ENCODE results near the gene ADAP1. TPM values are rescaled to one million over a fixed set of nuclear protein-coding genes. Genes with fewer than 3 reads are reported as not detected.

Gene ADAP1
- total RNA-seq, 1 donor from 2014 or later, result 11.9 TPM

DNA sequence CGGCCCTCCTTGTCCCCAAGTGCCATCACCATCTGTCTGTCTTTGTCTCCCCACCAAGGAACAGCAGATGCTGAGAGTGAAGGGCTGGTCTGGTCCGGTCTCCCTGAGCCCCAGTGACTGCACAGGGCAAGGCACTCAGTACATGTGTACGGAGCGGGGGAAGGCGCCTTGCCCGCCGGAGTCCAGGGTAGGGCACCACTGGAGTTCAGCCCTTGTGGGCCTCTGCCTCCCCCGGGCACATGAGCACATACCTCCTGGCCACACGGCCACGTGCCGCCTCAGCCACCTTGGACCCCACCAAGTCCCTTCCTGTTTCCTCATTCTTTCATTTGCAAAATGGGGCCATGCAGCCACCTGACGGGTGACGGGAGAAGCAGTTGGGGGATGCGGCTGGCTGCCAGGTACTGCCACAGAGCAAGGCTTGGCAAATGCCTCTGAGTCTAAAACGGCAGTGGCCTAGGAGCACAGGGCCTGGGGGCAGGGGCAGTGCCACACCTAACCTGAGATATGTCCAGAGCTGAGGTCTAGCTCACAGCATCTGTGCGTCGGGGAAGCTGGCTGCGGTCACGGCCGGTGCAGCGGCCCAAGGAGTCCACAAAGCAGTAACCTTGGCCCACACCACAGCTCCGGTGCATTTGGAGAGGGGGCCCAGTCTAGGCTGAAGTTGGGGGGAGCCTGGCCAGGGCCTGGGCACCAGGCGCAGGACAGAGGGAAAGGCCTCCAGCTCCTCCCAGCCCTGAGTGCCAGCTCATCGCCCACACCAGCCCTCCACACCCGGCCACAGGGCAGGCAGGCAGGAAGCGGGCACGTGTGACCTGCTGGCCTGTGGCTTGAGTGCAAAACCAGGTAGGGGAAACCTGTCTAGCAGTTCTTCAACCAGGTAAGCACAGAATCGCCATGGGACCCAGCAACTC is 5.2 kb downstream of the ADAP1 start:
- intact Hi-C loops (cut with micrococcal nuclease), result no loop called here
- TF ChIP-seq CTCF (IDR thresholded peaks at IDR 0.05), result no peak
- ChIA-PET CTCF (no interaction called here), POLR2A (interaction anchor here (0.5 to 0.6 kb wide), 2 partner anchors 19 to 42 kb away, joined by 5 to 9 read pairs; no protein-coding TSS in a partner anchor)
- H3K27me3 Mint-ChIP-seq, result peaks cover 4% of the 10 kb centered on the region
- ATAC-seq (ENCODE audit: low read depth) (no peak), DNase-seq (no peak)
- no peak overlapping the region for H3K27ac Mint-ChIP-seq
- H3K4me1 Mint-ChIP-seq, result peaks cover 22% of the 10 kb centered on the region
- H3K4me3 Mint-ChIP-seq, result no peak overlapping the region
- H3K9me3 Mint-ChIP-seq, result no peaks in the 10 kb centered on the region
- H3K36me3 Mint-ChIP-seq (ENCODE audit: low read depth), result no peaks in the 10 kb centered on the region

- Mint-ChIP-seq H3K9me3 (no peaks in the 10 kb centered on the region), H3K27ac (no peak overlapping the region), H3K27me3 (peaks cover 4% of the 10 kb centered on the region), H3K36me3 (ENCODE audit: low read depth) (no peaks in the 10 kb centered on the region), H3K4me1 (peaks cover 22% of the 10 kb centered on the region), H3K4me3 (no peak overlapping the region)
- no peak for TF ChIP-seq CTCF (IDR thresholded peaks at IDR 0.05)
- no peak for ATAC-seq (ENCODE audit: low read depth)
- ChIA-PET CTCF (no interaction called here), POLR2A (no interaction called here)
- no peak for DNase-seq
- intact Hi-C loops (cut with micrococcal nuclease), result no loop called here
Measured at GRCh38 chr7:947391-948210, 6.9 kb downstream of the ADAP1 start.

DNA sequence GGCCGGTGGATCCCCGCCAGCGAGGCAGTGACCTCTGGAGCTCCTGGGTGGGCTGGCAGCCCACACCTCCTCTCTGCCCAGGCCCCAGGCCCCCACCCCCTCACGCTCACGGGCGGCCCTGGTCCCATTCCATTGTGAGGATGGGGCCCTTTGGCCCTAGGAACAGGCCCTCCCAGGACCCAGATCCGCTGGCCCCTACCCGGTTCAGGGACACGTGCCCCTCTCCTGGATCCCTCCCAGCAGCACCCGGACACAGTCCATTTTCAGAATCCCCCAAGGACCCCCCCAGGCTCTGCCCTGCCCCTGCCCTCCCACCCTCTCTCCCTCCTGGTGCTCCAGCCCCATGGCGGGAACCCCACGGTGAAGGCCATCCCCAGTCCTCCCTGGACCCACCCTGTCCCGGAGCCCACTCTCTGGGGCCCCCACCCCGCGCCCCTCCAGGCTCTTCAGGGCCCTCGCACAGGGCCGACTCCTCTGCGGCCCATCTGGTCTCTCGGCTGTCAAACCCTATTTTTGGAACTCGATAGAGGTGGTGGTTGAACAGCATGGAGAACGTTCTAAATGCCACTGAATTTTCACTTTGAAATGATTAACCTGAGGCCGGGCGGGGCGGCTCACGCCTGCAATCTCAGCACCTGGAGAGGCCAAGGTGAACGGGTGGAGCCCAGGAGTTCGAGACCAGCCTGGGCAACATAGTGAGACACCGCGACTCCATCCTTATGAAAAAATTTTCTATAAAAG is 8.1 kb downstream of the ADAP1 start:
- no peak overlapping the region for H3K27ac Mint-ChIP-seq
- POLR2A ChIA-PET, result no interaction called here
- CTCF ChIA-PET, result no interaction called here

DNA sequence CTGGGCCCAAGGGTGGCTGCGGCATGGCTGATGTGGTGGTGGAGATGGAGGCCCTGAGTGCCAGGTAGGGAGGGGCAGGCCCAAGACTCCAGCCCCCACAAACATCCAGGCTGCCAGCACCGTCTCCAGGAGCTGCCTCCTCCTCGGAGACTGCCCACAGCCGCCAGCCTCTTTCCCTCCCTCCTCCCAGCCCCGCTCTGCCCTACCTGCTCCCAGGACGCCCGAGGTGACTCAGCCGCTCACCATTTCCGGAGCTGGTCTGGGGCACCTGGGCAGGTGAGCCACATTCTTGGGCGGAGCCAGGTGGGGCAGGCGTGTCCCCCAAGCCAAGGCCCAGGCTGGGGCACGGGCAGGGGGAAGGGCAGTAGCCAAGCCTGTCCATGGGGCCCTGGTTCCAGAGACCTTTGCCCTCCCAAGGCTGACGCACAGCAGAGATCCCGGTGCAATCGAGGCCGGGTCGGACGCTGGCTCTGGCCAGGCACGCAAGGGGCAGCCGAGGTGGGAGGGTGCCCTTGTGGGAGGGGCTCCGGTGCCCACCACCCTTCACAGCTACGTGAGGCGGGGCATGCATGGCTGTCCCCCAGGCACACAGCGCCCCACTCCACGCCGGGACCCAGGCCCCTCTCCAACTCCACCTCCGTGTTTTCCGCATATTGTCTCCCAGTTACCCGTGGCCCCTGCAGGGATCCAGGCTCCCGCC is 8.8 kb downstream of the ADAP1 start:
- no peak for ATAC-seq (ENCODE audit: low read depth)
- no peak for DNase-seq
- peaks cover 27% of the 10 kb centered on the region for H3K4me1 Mint-ChIP-seq
- peaks cover 3% of the 10 kb centered on the region for H3K9me3 Mint-ChIP-seq
- peaks cover 6% of the 10 kb centered on the region for H3K27me3 Mint-ChIP-seq
- ChIA-PET POLR2A (no interaction called here), CTCF (no interaction called here)
- H3K27ac Mint-ChIP-seq, result no peak overlapping the region
- H3K4me3 Mint-ChIP-seq, result no peak overlapping the region
- TF ChIP-seq CTCF (IDR thresholded peaks at IDR 0.05), result no peak
- intact Hi-C loops (cut with micrococcal nuclease), result no loop called here
- H3K36me3 Mint-ChIP-seq (ENCODE audit: low read depth), result no peaks in the 10 kb centered on the region

More for the DNA sequence above, 8.1 kb downstream of the ADAP1 start:
- Mint-ChIP-seq H3K4me3 (no peak overlapping the region), H3K36me3 (ENCODE audit: low read depth) (no peaks in the 10 kb centered on the region), H3K27me3 (peaks cover 6% of the 10 kb centered on the region), H3K9me3 (no peaks in the 10 kb centered on the region), H3K4me1 (peaks cover 25% of the 10 kb centered on the region)
- intact Hi-C loops (cut with micrococcal nuclease), result no loop called here
- no peak for TF ChIP-seq CTCF (IDR thresholded peaks at IDR 0.05)
- DNase-seq (no peak), ATAC-seq (ENCODE audit: low read depth) (no peak)
